Body of pancreas (tissue), 4 donors: ENCODE results near the gene AUTS2. TPM values are rescaled to one million over a fixed set of nuclear protein-coding genes. Genes with fewer than 3 reads are reported as not detected.

Experiments
- ATAC-seq: fragments of 150-250 bp; one replicate; pipeline ENCODE4 v1.9.1; 2016
- DNase-seq, 4 donors: peaks; one replicate each; pipeline ENCODE4 v3.0.0-alpha.2; 2019
- H3K27ac ChIP-seq, 4 donors: fragments of 200-600 bp; sonication (generic); 1 replicate in 3 of 4; 2 replicates in 1 of 4; pipeline versions ENCODE4 v1.5.1 to v1.6.1; 2016 to 2019; ENCODE audit warnings: mild to moderate bottlenecking in 1 of 4, mixed read lengths in 1 of 4, moderate library complexity in 1 of 4
- H3K27me3 ChIP-seq, 2 donors: fragments of 200-600 bp; sonication (generic); one replicate each; pipeline ENCODE4 v1.6.0; 2016; ENCODE audit warnings: mild to moderate bottlenecking in 1 of 2
- H3K36me3 ChIP-seq, 2 donors: fragments of 200-600 bp; sonication (generic); replicated peaks in 1 of 2; 2 replicates each; pipeline ENCODE4 v1.5.1; 2016; ENCODE audit warnings: low read depth in 2 of 2; ENCODE audit not compliant: insufficient read depth in 1 of 2
- H3K4me1 ChIP-seq: fragments of 200-600 bp; sonication (generic); one replicate; pipeline ENCODE4 v1.6.0; 2016
- H3K4me3 ChIP-seq, 2 donors: fragments of 200-600 bp; sonication (generic); 1 replicate in 1 of 2; 2 replicates in 1 of 2; pipeline ENCODE4 v1.5.1; 2016 to 2019
- H3K9me3 ChIP-seq, 3 donors: fragments of 200-600 bp; sonication (generic); 1 replicate in 2 of 3; 2 replicates in 1 of 3; pipeline ENCODE4 v1.5.1; 2016
- CTCF ChIP-seq, 7 experiments: fragments of 450-650 bp in 4 of 7; fragments of 200-600 bp in 3 of 7; sonication (generic) in 3 of 7; IDR thresholded peaks; one replicate each; pipeline ENCODE4 v1.5.1; 2016 to 2019; ENCODE audit warnings: antibody characterized with exemption in 7 of 7
- POLR2A ChIP-seq, 3 donors: fragments of 450-650 bp; IDR thresholded peaks; one replicate each; pipeline ENCODE4 v1.6.1; 2016; ENCODE audit warnings: antibody characterized with exemption in 3 of 3, mild to moderate bottlenecking in 2 of 3
- WGBS, 2 donors: methylation state at CpG; one replicate each; pipeline ENCODE4 v1.1.5; 2017; 5-methylcytosine and 5-hydroxymethylcytosine counted together
- intact Hi-C: fragments of 100-400 bp; cut with DNase I; formaldehyde crosslinking; loops from one replicate; pipeline ENCODE4 v1.15.1; 2023
- total RNA-seq, 2 donors: library from RNA; depleted of rRNA; stranded (reverse); fragments of >200 nt; gene quantifications; one replicate each; pipeline ENCODE4 v1.1.0, GENCODE V29; 2016

AUTS2 gene
- total RNA-seq, 2 donors from 2014 or later: 11.7 to 18.5 TPM

- intact Hi-C loops: no loop called here
- no peak for DNase-seq
- Histone ChIP-seq H3K9me3 (no peaks in the 10 kb centered on the region), H3K27ac (no peak overlapping the region), H3K4me3 (no peak overlapping the region), H3K36me3 (no peaks in the 10 kb centered on the region), H3K27me3 (no peaks in the 10 kb centered on the region), H3K4me1 (peaks cover 17% of the 10 kb centered on the region)
- 82 to 86% methylated on average over 10 of the region's 10 CpGs for WGBS, 2 donors
- no peak for TF ChIP-seq POLR2A (IDR thresholded peaks at IDR 0.05)
- no peak for TF ChIP-seq CTCF (IDR thresholded peaks at IDR 0.05)
- no peak for ATAC-seq
These were observed 872.5 kb downstream of the AUTS2 start for GRCh38 chr7:70470746-70471145.

DNA sequence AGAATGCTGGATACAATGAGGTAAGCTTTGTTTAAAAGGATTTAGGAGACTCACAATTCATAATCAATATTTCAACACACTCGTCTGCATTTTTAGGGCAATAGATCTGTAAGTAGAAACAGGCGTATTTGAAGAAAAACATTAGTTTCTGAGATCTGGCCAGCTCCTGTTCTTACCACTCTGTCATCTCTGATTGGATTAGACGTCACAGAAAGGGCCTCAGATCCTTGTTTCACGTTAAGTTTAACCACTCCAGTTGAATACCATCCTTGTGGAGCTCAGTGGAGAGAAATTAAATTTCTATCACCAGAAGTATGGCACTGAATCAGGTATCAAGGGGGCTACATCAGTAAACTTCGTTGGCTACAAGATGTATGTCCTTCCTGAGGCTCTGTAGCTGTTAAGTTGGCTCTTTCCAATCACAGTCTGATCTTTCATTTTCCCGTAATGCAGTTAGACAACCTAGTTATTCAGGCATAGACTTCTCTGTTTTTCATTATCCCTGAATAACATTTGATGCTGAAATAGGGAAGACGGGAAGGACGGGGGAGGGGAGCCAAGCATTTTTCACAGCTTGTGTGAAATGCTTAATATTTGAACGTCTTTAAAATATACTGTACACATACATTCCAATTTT, 874.4 kb downstream of the AUTS2 start:
- H3K4me3 ChIP-seq: no peak overlapping the region
- no peak overlapping the region for H3K27ac ChIP-seq
- H3K4me1 ChIP-seq: peaks cover 36% of the 10 kb centered on the region
- DNase-seq: no peak
- TF ChIP-seq POLR2A (IDR thresholded peaks at IDR 0.05): no peak
- TF ChIP-seq CTCF (IDR thresholded peaks at IDR 0.05): no peak
- no peaks in the 10 kb centered on the region for H3K27me3 ChIP-seq
- H3K9me3 ChIP-seq: no peaks in the 10 kb centered on the region
- no peak for ATAC-seq
- H3K36me3 ChIP-seq: no peaks in the 10 kb centered on the region
- 81 to 90% methylated on average over 9 of the region's 9 CpGs for WGBS, 2 donors
- intact Hi-C loops: no loop called here

- H3K27me3 ChIP-seq: no peaks in the 10 kb centered on the region
- no peaks in the 10 kb centered on the region for H3K36me3 ChIP-seq
- no peak overlapping the region for H3K4me3 ChIP-seq
- WGBS, 2 donors: 61 to 64% methylated on average over 5 of the region's 5 CpGs
- H3K27ac ChIP-seq: no peak overlapping the region
- no peak for TF ChIP-seq POLR2A (IDR thresholded peaks at IDR 0.05)
- no peak for TF ChIP-seq CTCF (IDR thresholded peaks at IDR 0.05)
- no peaks in the 10 kb centered on the region for H3K9me3 ChIP-seq
- ATAC-seq (peak; percentile 19), DNase-seq (peak in 1 of 4 donors; percentile 43)
- intact Hi-C loops: no loop called here
- peaks cover 39% of the 10 kb centered on the region for H3K4me1 ChIP-seq
These were observed 876.5 kb downstream of the AUTS2 start for GRCh38 chr7:70474639-70475234.

DNA sequence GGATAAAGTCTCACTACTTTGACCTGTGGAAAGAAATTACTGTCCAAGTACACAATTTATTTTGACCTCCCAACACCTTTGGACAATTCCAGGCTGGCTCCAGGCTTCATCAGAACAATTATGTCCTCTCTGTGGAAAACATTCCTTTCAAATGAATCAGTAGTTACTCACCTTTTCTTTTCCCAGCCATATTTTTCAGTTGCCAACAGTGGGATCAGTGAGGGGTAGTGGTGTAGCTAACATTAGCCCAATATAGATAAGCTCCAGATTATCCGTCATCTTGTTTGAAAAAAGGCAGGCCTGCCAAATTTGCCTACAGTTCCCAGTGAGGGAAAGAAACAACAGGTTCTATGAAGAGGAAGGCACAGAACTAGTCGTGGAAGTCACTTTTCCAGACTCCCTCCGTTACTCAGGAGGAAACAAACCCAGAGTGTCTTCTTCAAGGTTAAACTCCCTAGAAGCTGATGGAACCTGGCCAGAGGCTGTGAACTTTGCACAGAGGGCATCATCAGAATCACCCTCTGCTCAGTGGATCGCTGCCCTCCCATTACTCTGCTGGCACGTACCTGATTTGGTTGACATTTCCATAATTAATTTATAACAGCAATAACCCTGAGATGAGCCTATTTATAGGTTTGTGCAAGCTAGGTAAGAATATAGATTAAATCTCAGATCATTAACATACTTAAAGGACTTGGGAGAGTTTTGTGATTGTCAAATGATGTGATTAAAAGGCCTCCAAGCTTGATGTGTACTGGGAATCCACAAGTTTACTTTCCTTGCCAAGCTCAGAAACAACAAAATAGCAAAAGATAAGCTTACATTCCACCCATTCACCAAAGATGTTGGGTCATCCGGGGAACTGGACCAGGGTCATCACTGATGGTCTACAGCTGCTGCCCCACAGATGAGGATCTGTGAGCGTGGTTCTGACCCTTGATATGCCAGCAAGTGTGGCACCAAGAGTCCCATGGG, 879.0 kb downstream of the AUTS2 start:
- H3K4me1 ChIP-seq: peaks cover 39% of the 10 kb centered on the region
- intact Hi-C loops: no loop called here
- peak; percentile 92 for ATAC-seq
- H3K9me3 ChIP-seq: no peaks in the 10 kb centered on the region
- H3K36me3 ChIP-seq: no peaks in the 10 kb centered on the region
- H3K4me3 ChIP-seq: no peak overlapping the region
- TF ChIP-seq POLR2A (IDR thresholded peaks at IDR 0.05) (no peak), CTCF (IDR thresholded peaks at IDR 0.05) (no peak)
- peak overlapping the region in 2 of 4 donors; percentile 67 to 73 for H3K27ac ChIP-seq
- peak in 2 of 4 donors; percentile 36 to 38 for DNase-seq
- no peaks in the 10 kb centered on the region for H3K27me3 ChIP-seq
- 38 to 43% methylated on average over 7 of the region's 7 CpGs for WGBS, 2 donors
